Stimulated activated CD8-positive, alpha-beta memory T cell treated with anti-CD3 and anti-CD28 coated beads, Interleukin-7, amount 100 ng/mL, for 1 hour (primary cell): Measurements from ENCODE around the gene MLLT10.

ENCODE experiments used
- DNase-seq, 2 donors: peaks; one replicate each; pipeline ENCODE4 v3.0.0-alpha.2; 2020; ENCODE audit warnings: low read depth in 2 of 2

Gene MLLT10

GRCh38 chr10:21737106-21737505 is 203.1 kb downstream of the MLLT10 start:
- DNase-seq: no peak

DNA sequence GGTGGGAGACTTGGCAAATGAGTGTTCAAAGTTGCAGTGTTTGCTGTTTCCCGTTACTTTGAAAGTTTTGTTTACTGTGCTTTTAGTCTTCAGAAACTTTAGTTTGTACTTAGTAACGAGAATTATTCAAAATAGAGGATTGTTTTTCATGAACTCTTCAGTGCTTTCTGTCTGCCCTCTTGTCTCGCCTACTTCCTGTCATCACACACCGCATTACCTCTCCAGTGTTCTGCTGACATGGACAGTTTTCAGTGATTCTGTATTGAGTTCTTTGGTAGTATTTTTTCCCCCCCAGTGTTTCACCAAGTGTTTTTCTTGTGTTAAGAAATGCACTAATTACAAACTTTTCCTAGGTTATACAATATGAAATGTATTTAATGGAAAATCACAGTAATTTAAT is 207.0 kb downstream of the MLLT10 start:
- no peak for DNase-seq

DNA sequence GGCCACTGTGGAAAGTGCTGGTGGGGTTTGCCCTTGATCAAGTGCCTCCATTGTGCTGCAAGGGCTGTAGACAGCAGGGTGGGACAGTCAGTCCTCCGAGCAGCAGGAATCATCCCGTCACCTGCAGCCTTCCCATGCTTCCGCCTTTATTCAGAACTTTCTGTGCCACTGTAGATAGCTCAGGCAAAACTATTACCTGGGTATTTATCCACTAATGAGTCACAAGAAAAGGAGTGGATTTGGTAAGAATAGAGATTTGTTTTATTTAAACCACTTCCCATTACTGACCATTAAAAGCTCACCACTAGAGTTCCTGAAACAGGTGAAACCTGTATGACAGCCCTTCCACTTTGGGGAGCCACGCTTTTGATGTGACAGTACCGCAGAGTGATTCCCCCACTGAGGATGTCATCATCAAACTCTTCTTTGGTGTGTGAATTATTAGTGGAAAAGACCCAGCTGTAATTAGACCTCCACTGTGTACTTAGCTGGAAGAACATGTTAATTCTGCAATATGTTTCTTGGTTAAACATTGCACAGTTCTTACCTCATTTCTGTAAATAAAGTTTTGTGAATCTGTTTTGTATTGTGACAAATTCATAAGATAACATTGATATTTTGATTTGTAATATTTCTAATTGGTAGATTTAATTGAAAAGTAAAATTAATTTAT is 208.8 kb downstream of the MLLT10 start:
- no peak for DNase-seq

DNA sequence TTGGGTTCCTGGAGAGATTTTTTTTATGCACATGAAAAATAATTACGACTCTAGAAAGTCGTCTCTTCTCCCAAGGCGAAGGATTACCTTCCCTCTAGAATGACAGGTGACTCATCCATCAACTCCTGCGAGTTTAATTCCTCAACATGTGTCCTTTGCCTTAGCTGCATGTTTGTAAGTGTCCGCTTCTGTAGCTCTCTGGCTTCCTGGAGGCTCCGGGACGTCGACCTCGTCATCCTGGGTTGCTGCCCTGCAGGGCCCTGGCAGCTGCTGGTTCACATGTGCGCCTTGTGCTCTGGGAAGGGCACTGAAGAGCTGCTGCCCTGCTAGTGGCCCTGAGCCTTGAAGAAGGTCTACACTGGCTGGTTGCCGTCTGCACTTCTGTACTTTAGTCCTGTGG is 210.2 kb downstream of the MLLT10 start:
- DNase-seq: no peak

DNA sequence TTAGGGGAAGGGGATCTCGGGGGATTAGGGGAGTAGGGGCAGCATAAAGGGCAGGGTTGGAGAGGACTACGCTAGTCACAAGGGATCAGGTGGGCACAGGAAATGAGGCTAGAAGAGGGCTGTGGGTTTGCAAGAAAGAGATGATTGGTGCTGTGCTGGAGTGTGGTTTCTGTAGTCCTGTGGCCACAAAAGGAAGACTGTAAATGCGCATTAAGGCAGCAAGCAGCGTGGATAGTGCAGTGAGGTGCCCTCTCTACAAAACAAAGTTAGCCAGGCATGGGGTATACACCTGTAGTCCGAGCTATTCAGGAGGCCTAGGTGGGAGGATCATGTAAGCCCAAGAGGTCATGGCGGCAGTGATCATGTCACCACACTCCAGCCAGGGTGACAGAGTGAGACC is 212.1 kb downstream of the MLLT10 start:
- DNase-seq: no peak

DNA sequence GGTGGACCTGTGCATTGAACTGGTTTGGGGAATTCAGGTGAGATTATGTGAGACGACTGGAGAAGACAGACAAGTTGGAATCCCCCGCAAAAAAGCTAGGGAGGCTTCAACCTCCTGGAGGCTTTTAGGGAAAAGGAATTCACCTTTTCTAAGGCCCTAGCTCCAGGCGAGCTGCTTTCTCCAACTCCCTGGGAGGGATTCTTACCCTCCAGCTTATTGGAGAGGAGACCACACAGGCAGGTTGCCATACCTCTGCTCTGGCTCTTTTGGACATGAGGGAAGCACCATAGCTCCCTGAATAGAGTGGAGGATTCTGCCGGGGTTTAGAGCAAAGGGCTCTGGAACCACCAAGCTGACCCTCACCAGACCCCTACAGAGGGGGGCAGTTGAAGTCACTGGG is 213.8 kb downstream of the MLLT10 start:
- DNase-seq: no peak

- DNase-seq: no peak
Measured at GRCh38 chr10:21749788-21750187, 215.8 kb downstream of the MLLT10 start.

- no peak for DNase-seq
Measured at GRCh38 chr10:21750424-21750823, 216.4 kb downstream of the MLLT10 start.

- no peak for DNase-seq
Measured at GRCh38 chr10:21751341-21752310, 217.6 kb downstream of the MLLT10 start.

DNA sequence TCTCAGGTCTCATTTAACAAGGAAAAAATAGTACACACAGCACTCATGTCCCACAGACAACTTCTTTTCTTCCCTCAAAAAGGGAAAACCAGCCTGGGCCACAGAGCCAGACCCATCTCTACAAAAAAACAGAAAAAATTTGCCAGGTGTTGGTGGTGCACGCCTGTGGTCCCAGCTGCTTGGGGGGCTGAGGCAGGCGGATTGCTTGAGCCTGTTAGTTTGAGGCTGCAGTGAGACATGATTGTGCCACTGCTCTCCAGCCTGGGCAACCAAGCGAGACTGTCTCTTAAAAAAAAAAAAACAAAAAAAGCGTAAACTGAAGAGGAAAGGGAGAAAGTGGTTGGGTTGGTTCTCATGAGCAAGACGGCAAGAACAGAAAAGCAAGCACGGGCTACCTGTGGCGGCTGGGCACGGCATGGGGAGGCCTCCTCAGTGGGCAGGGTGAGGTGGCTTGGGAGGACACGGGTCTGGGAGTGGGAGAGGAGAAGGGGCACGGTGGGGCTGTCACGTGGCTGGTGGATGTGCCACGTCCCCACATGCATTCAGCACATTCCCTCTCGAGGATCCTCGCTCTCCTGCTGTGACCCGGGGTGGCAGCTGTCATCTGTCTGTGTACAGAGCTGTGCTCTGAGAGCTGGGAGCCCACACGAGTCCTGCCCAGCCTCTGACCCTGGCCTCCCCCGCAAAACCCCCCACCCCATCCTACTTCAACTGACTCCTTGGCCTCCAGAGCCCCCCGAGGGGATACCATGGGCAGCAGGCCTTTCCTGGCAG is 219.7 kb downstream of the MLLT10 start:
- no peak for DNase-seq

DNA sequence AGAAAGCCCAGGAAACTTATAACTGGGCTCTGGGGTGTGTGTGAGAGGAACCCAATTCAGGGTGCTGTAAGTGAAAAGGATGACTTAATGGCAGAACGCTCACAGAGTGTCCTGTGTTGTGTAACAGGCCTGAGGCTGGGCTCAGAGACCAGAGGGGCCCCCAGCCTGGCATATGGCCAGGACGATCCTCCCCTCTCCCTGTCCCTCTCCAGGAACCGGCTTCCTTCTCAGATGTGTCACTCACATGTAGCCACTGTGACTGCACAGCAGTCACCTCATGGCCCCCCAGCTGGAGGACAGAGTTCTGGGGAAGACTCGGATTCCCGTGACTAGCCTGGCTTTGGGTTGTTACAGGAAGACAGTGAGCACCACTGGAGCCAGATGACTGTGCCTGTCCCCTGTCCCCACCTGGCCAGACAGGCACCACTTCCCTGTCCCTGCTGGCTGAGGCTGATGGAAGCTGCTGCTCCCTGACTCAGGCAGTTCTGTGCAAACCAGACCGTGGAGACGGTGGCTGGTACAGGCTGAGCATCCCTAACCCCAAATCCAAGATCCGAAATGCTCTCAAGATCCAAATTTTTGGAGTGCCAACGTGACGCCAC is 220.5 kb downstream of the MLLT10 start:
- DNase-seq: no peak

DNA sequence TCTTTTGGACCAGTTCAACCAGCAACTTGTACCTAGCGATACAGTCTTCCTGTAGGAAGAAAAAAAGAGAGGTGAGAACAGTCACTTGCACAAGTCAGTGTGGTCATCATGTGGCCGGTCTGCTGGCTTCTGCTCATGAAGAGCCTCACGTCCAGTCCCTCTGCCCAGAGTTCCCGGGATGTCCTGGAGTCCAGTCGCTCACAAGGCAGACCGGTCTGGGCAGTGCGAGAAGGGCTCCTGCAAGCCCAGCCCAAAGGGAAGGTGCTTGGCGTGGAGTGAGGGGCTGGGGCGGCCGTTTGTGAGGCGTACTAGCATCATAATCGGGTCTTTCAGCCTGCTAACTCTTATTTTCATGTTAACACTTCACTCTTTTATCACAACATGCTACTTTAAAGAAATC is 222.7 kb downstream of the MLLT10 start:
- DNase-seq: no peak

DNA sequence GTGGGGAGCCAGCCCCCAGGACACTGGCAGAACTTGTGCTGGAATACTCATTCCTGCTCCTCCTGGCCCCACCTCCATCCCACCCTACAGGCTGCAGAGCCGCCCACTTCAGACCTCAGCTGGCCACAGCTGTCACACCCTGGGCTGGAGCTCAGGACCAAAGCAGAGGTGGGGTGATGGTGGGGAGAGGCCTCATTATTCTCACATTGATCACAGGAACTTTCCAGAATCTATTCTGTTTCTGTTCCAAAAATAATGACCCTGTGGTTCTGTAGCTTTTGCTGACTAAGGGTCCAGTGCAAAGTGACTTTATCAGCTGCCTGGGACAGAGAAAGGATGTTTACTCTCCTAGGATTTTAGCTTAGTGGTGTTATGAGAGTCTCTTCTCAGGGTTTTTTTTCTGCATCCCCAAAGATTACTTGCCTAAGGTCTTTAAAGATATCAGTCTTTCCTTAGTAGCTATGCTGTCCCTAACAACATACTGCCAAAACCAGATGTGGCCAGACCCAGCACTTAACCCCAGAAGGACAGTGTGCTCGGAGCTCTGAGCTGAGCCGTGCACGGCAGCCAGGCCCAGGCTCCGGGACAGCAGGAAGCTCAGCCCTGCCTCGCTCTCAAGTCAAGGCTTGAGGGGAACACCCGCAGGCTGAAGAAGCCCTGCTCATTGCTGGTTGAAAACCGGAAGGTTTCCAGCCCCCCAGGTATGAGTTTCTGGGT is 223.3 kb downstream of the MLLT10 start:
- DNase-seq: no peak

GRCh38 chr10:21758239-21758638 is 224.2 kb downstream of the MLLT10 start:
- DNase-seq: no peak

GRCh38 chr10:21758696-21759095 is 224.7 kb downstream of the MLLT10 start:
- DNase-seq: no peak

- no peak for DNase-seq
Measured at GRCh38 chr10:21759232-21759631, 225.2 kb downstream of the MLLT10 start.

DNA sequence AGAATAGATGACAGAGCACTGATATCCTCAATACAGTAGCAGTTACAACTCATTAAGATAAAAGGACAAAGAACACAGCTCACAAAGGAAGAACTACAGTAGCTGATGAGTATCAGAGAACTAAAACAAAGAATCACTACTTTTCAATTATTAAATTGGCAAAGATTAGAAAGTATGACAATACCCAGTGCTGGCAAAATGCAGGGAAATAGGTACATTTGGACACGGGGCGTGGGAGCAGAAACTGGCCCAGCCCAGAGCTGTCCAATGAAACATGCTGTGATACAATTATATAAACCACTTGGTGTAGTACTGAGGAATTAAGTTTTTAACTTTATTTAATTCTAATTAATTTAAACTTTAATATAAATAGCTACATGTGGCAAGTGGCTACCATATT is 226.3 kb downstream of the MLLT10 start:
- no peak for DNase-seq

DNA sequence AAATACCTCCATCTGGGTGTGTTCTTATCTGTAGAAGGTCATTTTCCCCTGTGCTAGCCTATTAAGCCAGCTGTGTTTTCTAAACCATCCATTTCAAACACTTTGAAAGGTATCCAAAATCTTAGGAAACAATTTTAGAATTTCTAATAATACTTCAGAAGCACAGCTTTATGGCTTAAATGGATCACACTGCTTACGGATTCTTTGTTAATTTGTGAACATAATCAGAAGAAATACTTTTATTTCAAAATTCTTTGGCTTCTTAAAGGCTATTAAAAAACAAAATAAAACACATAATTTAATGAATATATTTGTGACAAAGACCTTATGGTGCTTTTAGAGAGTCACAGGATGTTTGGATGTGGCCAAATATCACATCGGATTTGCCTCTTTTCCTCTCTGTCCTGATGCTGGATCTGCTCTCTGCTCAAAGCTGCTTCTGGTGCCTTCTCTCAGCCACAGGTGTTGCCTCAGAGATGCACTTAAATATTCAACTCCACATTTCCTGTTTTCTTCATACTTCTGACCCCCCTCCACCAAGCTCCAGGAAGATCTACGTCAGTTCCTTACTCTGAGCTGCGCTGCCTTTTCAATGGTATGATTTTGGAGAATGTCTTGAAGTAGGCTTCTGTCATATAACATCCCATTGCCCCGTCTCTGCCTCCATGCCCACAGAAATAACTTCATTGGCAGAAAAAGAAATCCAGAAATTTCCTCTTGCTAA is 230.6 kb downstream of the MLLT10 start:
- DNase-seq: no peak

DNA sequence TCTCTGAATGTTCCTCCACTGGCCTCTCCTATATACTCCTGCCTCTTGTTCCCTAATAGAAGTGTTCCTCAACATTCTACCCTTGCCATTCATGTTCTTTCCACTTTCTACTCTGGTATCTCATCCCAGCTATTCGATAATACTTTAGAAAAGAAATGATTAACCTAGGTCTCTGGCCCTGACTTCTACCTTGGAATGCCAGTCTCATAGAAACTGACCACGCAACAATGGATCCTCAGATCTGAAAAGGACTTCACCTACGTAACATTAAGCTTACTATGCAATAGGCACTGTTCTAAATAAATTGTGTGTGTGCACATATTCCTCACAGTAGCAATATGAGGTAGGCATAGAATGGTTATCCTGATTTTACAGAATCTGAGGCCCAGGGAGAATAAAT is 235.0 kb downstream of the MLLT10 start:
- DNase-seq: no peak

DNA sequence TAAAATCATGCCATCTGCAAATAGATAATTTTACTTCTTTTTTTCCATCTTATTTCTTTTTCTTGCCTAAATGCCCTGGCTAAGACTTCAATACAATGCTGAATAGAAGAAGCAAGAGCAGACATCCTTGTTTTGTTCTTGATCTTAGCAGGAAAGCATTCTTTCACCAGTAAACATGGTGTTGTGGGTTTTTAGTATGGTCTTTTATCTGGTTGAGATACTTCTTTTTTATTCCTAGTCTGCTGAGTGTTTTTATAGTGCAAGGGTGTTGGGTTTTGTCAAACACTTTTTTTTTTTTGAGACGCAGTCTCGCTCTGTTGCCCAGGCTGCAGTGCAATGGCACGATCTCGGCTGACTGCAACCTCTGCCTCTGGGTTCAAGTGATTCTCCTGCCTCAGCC is 237.2 kb downstream of the MLLT10 start:
- no peak for DNase-seq

GRCh38 chr10:21776883-21777282 is 242.9 kb downstream of the MLLT10 start:
- DNase-seq: no peak
